Measurements from ENCODE around the gene KSR2.

DNA sequence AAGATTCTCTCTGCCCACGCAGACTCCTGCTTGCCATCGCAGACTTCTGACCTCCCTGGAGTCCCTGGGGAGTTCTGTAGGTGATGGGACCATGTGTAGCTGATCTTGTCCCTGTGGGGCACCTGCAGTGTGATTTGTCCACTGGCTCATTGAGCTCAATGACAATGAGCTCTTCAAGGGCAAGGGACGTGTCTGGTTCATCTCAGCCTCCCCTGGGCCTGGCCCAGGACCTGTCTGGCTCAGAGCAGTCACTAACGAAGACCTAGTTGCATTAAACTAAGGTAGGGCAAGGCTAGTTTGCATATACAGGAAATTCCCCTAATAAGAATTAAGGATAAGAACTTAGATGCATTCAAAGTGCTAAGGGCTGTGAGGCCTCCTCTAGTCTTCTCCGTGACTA lies 361.8 kb downstream of the KSR2 start:
- TF ChIP-seq POLR2A (IDR thresholded peaks at IDR 0.05; ENCODE audit: low read depth, low read length) (no peak), POLR2AphosphoS5 (IDR thresholded peaks at IDR 0.05; ENCODE audit: low read depth, low read length) (no peak), TAF1 (IDR thresholded peaks at IDR 0.05; ENCODE audit: low read depth, low read length) (no peak), SPI1 (IDR thresholded peaks at IDR 0.05; ENCODE audit: low read depth, low read length) (no peak), POU2F2 (IDR thresholded peaks at IDR 0.05; ENCODE audit: low read depth, low read length) (no peak), PAX5 (IDR thresholded peaks at IDR 0.05; ENCODE audit: insufficient read depth, low read length, severe bottlenecking) (no peak)

All from GM12891 (cell line).